Common myeloid progenitor, CD34-positive (primary cell): ENCODE results near the gene ZNF700.

Experiments used
- CTCF ChIA-PET: fragments of 350-600 bp; sonication (Branson Sonifier 250); formaldehyde crosslinking; loops from one replicate; lab custom pipeline; 2021; ENCODE audit warnings: antibody characterized with exemption; lab: Charles Lee
- POLR2A ChIA-PET: fragments of 350-600 bp; sonication (Branson Sonifier 250); formaldehyde crosslinking; loops from one replicate; lab custom pipeline; 2021; ENCODE audit warnings: antibody characterized with exemption; lab: Charles Lee
- DNase-seq, 3 donors: peaks; one replicate each; pipeline versions ENCODE4 v3.0.0 to v3.0.0-alpha.2; 2013
- H3K27ac ChIP-seq, 2 experiments: 1 replicate in 1 of 2; 2 replicates in 1 of 2; pipeline ENCODE4 v1.7.0; 2013; ENCODE audit warnings: inconsistent platforms in 2 of 2, low read length in 2 of 2, mild to moderate bottlenecking in 2 of 2, low read depth in 1 of 2, moderate library complexity in 1 of 2; ENCODE audit not compliant: severe bottlenecking in 2 of 2, insufficient read depth in 1 of 2, poor library complexity in 1 of 2
- H3K27me3 ChIP-seq, 5 experiments: replicated peaks in 2 of 5; 1 replicate in 3 of 5; 2 replicates in 2 of 5; pipeline versions ENCODE4 v1.6.1 to v1.7.0; 2013; ENCODE audit warnings: low read length in 4 of 5, mild to moderate bottlenecking in 2 of 5, moderate library complexity in 2 of 5, inconsistent platforms in 1 of 5; ENCODE audit not compliant: insufficient read depth in 5 of 5, control insufficient read depth in 4 of 5
- H3K36me3 ChIP-seq, 4 experiments: 1 replicate in 2 of 4; 2 replicates in 2 of 4; pipeline versions ENCODE4 v1.6.1 to v1.7.0; 2013; ENCODE audit warnings: low read length in 3 of 4, control low read depth in 1 of 4, mild to moderate bottlenecking in 1 of 4; ENCODE audit not compliant: control insufficient read depth in 4 of 4, insufficient read depth in 4 of 4
- H3K4me1 ChIP-seq, 4 experiments: 1 replicate in 3 of 4; 2 replicates in 1 of 4; pipeline versions ENCODE4 v1.6.1 to v1.7.1; 2013; ENCODE audit warnings: low read length in 3 of 4, mild to moderate bottlenecking in 3 of 4, control low read depth in 1 of 4, inconsistent platforms in 1 of 4, moderate library complexity in 1 of 4; ENCODE audit not compliant: control insufficient read depth in 4 of 4, insufficient read depth in 4 of 4; ENCODE audit errors: control extremely low read depth in 1 of 4
- H3K4me3 ChIP-seq, 7 experiments: 1 replicate in 4 of 7; 2 replicates in 3 of 7; pipeline versions ENCODE4 v1.5.1 to v1.7.0; 2013; ENCODE audit warnings: mild to moderate bottlenecking in 7 of 7, low read length in 6 of 7, moderate library complexity in 6 of 7, inconsistent platforms in 2 of 7, low read depth in 2 of 7, control low read depth in 1 of 7; ENCODE audit not compliant: insufficient read depth in 4 of 7, control insufficient read depth in 1 of 7; ENCODE audit errors: extremely low read depth in 1 of 7
- H3K9me3 ChIP-seq, 5 experiments: 1 replicate in 4 of 5; 2 replicates in 1 of 5; pipeline versions ENCODE4 v1.6.1 to v1.7.1; 2013; ENCODE audit warnings: low read length in 4 of 5, mild to moderate bottlenecking in 2 of 5, inconsistent platforms in 1 of 5, low read depth in 1 of 5, moderate library complexity in 1 of 5; ENCODE audit not compliant: control insufficient read depth in 4 of 5, insufficient read depth in 2 of 5; ENCODE audit errors: control extremely low read depth in 1 of 5
- WGBS: methylation state at CpG from one replicate; pipeline ENCODE4 v1.1.5; 2013; ENCODE audit not compliant: insufficient coverage; 5-methylcytosine and 5-hydroxymethylcytosine counted together

The ZNF700 gene

GRCh38 chr19:11995174-11995573 is 70.3 kb downstream of the ZNF700 start:
- Histone ChIP-seq H3K4me1 (peaks cover 0 to 6% (median 3%) of the 10 kb centered on the region in 4 experiments), H3K27ac (no peak overlapping the region), H3K4me3 (no peak overlapping the region), H3K27me3 (no peaks in the 10 kb centered on the region), H3K36me3 (peaks cover 5 to 54% (median 13%) of the 10 kb centered on the region in 4 experiments), H3K9me3 (peaks cover 1 to 36% (median 13%) of the 10 kb centered on the region in 5 experiments)
- 100% methylated on average over 1 of the region's 1 CpG for WGBS
- CTCF ChIA-PET: no interaction called here
- no peak for DNase-seq
- POLR2A ChIA-PET: no interaction called here
